Measurements from ENCODE around the gene TRIM14.
A peak's percentile ranks its signal among the peaks of the same experiment; 100 is the strongest.
"Not testable (repeated sequence)": the region's sequence is repeated elsewhere in the genome, so short reads cannot be mapped to it uniquely, and the experiment has no call there.

TRIM14 gene

DNA sequence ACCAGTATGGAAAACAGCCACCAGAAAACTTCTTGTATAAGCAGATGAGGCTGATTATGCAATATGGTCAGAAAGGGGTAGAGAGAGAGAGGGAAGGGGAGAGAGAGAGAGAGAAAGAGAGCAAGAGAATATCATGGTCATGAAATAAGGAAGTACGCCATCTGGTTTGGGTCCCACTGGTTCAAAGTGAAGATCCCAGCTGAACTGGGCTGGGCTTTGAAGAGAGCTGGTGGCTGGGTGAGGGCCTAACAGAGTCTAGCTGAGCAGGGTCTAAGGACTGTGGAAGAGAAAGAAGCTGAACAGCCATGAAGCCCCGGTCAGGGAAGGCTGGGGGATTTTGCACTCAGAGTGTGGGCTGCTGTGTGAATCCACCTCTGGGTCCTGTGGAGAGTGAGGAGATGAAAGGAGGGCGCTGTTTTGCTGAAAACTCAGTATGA lies 14.6 kb downstream of the TRIM14 start:
- DNase-seq: no peak

DNA sequence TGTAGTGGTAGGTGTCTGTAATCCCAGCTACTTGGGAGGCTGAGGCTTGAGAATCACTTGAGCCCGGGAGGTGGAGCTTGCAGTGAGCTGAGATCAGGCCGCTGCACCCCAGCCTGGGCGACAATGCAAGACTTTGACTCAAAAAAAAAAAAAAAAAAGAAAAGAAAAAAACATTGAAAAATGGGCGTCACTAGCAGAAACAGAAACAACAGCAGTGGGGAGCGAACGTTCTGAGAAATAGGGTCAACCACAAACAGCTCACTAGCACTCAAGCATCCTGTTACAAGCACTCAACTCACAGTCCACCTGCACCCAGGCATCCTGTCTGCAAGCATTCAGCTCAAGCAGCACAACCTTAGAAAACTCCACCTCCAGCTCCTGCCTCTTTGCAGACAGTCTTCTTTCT lies 17.2 kb downstream of the TRIM14 start:
- no peak for DNase-seq

- no peak for DNase-seq
Observed at GRCh38 chr9:98101416-98101815, 17.6 kb downstream of the TRIM14 start.

GRCh38 chr9:98100456-98100855 lies 18.6 kb downstream of the TRIM14 start:
- DNase-seq: no peak

- DNase-seq: no peak
Observed at GRCh38 chr9:98099898-98100297, 19.1 kb downstream of the TRIM14 start.

DNA sequence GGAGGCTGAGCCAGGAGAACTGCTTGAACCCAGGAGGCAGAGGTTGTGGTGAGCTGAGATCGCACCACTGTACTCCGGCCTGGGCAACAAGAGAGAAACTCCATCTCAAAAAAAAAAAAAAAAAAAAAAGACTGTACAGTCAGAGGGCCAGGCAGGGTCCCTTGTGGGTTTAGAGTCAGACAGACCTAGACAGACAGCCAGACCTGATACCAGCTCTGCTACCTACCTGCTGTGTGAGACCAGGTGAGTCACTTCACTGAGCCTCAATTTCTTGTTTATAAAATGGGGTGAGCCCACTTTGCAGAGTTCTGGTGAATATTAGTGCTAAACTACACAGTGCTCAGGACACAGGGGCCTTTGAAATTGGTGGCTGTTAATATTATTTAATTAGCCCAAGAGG lies 19.7 kb downstream of the TRIM14 start:
- DNase-seq: no peak

GRCh38 chr9:98097836-98098235 lies 21.2 kb downstream of the TRIM14 start:
- DNase-seq: no peak

DNA sequence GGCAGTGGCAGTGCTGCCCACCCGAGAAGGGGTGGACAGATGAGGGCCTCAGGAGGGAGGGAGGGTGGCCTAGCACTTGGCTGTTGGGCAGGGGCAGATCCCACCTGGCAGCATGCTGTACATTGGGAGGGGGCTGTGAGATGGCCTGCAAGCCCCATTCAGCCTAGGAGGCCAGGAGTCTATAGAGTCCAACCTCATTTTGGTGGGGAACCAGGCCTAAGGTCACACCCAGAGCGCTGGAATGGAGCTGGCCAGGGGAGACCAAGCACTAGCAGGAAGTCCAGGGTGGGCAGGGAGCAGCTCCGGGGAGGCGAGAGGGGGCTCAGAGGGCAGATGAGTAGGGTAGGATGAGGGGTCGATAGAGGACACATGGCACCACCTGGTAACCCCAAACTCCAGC lies 22.9 kb downstream of the TRIM14 start:
- DNase-seq: no peak

DNA sequence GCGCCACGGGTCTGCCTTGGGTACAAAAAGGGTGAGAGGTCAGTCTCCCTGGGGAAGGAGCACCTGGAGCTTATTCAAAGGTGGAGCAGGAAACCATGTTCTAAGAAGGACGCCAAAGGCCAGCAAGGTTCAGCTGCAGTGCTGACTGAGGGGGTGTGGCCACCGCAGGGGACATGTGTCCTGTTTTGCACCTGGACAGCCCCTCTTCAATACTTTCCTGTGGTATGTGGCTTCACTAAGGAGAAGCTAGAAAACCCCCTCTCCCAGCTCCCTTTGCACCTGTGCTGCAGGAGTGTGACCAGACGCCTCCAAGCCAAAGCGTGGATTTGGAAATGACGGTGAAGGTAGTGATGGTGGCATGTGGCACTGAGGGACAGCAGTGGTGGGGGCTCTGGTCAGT lies 23.6 kb downstream of the TRIM14 start:
- no peak for DNase-seq

DNA sequence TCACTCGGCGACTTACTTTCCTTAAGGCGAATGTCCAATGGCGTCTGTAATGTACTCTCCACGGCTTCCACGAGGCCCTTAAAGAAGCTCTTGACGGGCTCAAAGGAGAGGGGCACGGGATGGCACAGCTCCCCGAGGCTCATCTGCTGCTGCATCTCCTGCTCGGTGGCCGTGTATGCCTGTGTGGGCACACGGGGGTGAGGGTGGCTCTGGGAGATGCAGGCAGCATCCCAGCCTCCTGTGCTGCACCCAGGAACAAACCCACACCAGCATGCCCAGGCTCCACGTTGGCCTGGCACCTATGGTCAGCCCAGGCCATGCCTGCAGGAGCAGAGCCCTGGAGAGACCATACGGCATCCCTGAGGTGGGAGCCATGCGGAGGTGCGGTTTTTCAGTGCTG lies 24.2 kb downstream of the TRIM14 start:
- DNase-seq: no peak

DNA sequence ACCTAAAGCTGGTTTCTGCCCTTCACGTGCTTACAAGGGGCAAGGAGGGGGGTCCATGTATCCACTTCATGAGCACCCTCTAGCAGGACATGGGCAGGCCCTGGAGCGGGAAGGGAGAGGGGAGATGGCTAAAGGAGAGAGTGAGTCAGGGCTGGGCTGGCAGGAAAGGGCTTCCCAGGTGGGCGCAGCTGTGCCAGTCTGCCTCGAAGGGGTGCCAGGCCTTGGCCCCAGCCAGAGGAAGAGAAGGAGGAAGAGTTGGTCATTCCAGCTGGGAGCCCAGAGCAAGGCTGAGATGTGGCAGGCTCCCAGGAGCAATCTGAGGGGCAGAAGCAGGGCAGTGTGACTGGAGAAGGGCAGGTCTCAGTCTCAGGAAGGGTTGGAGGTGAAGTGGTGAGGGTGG lies 24.7 kb downstream of the TRIM14 start:
- DNase-seq: no peak

DNA sequence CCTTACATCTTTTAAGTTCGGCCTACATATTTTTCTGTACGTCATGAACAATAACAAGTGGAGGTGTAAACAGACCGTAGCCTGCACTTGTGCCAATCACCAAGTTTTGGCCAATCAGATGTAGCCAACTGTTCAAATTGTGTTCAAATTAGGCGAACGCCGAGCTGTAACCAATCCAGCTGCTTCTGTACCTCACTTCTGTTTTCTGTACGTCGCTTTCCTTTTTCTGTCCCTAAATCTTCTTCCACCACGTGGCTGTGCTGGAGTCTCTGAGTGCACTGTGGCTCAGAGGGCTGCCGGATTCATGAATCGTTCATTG lies 26.4 kb downstream of the TRIM14 start:
- no peak for DNase-seq

DNA sequence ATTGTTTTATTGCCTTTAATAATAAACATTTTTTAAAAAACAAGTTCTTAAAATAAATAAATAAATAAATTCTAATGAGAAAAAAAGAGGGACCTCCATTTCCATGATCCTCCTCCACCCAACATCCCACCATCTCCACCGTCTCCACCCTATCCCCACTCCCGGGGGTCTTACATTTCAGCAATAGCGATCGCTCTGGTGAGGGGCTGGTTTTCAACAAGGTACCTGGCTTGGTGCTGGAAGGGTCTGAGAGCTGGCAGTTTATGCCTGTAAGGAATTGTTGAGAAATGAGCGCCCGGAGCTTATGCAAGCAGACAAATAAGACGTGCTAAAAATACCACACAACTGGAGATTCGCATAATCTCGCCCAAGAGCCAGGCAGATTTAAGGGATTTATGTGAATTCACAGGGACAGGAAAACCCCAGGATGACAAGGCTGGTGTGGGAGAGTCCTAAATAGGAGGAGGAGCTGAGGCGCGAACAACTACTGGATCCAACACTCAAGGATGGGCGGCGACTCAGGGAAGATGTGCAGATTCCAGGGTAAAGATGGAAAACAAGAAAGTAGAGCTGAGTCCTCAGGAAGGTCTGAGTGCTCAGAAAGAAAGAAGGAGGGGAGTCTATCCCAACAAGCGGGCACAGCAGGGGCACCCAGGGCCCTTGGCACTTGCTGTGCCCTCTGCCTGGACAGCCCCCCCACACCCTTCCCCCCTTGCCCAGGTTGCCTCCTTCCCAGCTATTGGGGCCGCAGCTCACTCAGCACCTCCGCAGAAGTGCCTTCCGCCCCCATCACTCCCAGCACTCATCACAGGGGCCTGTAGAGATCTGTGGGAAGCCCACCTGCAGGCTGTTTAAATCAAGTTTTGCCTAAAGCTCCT lies 27.0 kb downstream of the TRIM14 start:
- DNase-seq: no peak

- not testable (repeated sequence) for DNase-seq
Observed at GRCh38 chr9:98090674-98091073, 28.3 kb downstream of the TRIM14 start.

DNA sequence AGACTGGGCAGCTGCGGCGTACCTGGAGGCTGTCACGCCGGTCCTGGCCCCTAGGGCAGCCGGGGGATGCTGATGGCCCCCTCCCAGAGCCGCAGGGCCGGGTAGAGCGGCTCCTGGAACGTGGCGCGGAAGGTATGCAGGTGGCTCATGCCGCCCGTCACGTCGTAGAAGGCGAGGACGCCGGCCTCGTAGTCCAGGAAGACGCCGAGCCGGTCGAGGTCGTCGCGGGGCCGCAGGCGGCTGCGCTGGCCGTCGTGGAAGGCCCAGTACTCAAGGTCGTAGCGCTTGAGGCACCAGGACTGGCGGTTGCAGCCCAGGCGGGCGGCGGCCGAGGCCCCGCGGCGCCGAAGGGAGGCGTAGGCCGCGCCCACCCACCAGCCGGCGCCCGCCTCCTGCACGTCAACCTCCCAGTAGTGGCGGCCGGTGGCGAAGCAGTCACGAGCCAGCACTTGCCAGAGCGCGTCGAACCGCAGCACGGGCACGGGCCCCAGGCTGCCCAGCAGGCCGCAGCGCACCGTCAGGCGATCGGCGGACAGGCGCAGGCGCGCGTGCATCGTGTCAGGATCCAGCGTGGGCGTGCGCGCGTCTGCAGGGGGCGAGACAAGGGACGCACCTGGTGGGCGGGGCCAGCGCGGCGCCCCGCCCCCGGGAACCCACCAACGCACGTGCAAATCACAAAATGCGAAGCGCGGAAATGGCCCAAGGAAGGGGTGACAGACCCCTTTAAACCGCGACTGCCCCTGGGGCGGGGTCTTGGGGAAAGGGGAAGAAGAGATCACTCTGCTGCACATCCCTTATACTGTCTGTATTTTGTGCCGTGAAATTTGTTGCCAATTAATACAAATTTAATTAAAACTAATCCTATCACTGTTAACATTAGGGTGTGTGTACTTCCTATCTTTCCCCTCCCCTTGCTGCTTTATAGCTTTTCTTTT lies 31.3 kb downstream of the TRIM14 start:
- DNase-seq: peak; percentile 65

DNA sequence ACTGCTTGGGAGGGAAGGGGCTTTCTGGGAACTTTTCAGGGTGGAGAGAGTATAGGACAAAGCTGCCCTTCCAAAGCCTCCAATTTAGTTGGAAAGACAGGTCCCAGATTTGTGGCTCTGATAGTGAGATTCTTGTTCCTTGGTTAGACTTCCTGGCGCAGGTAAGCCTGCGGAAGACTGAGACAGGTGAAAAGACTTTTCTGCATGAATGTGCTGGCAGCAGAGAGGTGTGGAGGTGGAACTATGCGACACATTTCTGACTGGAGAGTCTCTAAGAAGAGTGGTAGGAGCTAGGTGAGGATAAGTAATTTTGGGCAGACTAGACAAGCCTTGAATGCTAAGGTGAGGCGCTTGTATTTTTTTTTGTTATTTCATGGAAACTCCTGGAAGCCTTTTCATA lies 32.6 kb downstream of the TRIM14 start:
- DNase-seq: no peak

DNA sequence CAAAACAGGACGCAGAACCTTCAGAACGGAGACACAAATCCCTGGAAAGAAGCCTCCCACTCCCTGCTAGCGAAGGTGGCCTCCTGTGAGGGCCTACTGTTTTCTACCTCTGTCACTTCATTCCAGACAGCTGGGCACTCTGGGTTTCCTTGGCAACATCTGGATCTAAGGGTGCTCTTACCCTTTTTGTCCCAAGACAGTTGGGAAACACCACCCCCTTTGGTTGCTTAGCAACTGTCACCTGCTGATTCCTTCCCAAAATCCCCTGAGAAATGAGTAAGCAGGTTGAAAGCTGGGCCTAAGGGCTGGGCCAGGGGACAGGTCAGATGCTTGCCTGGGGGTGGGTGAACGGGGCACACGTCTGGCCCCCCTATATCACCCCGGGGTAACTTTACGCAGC lies 33.1 kb downstream of the TRIM14 start:
- no peak for DNase-seq

DNA sequence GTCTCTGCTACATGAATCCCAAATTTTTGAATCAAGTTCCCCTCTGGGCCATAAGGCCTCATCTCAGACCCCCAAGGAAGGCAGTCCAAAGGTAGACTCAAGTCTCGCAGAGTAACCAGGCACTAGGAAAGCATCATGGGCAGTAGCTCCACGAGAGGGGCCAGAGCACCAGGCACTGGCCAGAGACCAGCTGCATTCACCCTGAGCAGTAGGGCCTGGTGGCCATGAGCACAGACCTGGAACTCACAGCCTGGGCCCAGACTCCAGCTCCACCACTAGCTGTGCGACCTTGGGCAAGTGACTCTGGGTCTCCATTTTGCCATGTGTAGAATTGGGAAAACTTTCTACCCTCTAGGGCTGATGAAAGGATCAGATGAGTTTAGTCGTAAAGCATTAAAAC lies 34.0 kb downstream of the TRIM14 start:
- no peak for DNase-seq

GRCh38 chr9:98084396-98084795 lies 34.6 kb downstream of the TRIM14 start:
- no peak for DNase-seq

GRCh38 chr9:98083566-98084183 lies 35.3 kb downstream of the TRIM14 start:
- no peak for DNase-seq

GRCh38 chr9:98083061-98083501 lies 35.9 kb downstream of the TRIM14 start:
- DNase-seq: no peak

GRCh38 chr9:98081477-98082219 lies 37.4 kb downstream of the TRIM14 start:
- no peak for DNase-seq

DNA sequence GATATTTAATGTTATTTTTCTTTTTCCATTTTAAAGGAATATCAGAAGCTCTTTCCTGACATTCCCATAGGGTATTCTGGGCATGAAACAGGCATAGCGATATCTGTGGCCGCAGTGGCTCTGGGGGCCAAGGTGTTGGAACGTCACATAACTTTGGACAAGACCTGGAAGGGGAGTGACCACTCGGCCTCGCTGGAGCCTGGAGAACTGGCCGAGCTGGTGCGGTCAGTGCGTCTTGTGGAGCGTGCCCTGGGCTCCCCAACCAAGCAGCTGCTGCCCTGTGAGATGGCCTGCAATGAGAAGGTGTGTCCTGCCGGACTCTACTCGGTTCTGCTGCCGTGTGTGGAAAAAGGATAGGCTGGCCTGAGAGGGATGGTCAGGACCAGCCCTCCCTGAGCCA lies 38.2 kb downstream of the TRIM14 start:
- no peak for DNase-seq
